SU-DHL-6 (cell line): ENCODE measurements around the gene GATAD2A.

Experiments used
- H2AFZ ChIP-seq: fragments of 200-600 bp; sonication (generic); 2 replicates; pipeline ENCODE4 v1.6.1; 2014; ENCODE audit warnings: low read depth, mild to moderate bottlenecking, moderate library complexity, mixed read lengths, antibody characterized with exemption, low read length; ENCODE audit not compliant: severe bottlenecking
- H3F3A ChIP-seq: fragments of 200-600 bp; shearing (Covaris generic); 2 replicates; pipeline ENCODE4 v1.6.0; 2016; ENCODE audit warnings: antibody characterized with exemption, mild to moderate bottlenecking; ENCODE audit not compliant: insufficient read depth
- H3K27ac ChIP-seq: fragments of 200-600 bp; sonication (generic); 2 replicates; pipeline ENCODE4 v1.5.1; 2016; ENCODE audit warnings: low read depth, mild to moderate bottlenecking, low read length, moderate library complexity, mixed read lengths
- H3K27me3 ChIP-seq: fragments of 200-600 bp; sonication (generic), shearing (Covaris generic); 2 replicates; pipeline ENCODE4 v1.6.0; 2014; ENCODE audit warnings: mild to moderate bottlenecking, low read length
- H3K36me3 ChIP-seq: fragments of 200-600 bp; sonication (generic); 2 replicates; pipeline ENCODE4 v1.6.1; 2014; ENCODE audit warnings: mild to moderate bottlenecking, low read length, mixed read lengths
- H3K4me2 ChIP-seq: fragments of 300-600, 200-600 bp; shearing (Covaris generic), sonication (generic); 2 replicates; pipeline ENCODE4 v1.6.0; 2014; ENCODE audit warnings: low read length, low read depth, mild to moderate bottlenecking; ENCODE audit not compliant: poor library complexity, severe bottlenecking
- H3K4me3 ChIP-seq: fragments of 200-600 bp; sonication (generic); 2 replicates; pipeline ENCODE4 v1.5.1; 2014; ENCODE audit warnings: antibody characterized with exemption, low read length, mild to moderate bottlenecking, mixed read lengths; ENCODE audit not compliant: insufficient read depth, poor library complexity, severe bottlenecking
- H3K79me2 ChIP-seq: fragments of 200-600 bp; sonication (generic); 2 replicates; pipeline ENCODE4 v1.6.1; 2014; ENCODE audit warnings: mild to moderate bottlenecking, low read length, moderate library complexity; ENCODE audit not compliant: insufficient read depth
- H3K9ac ChIP-seq: fragments of 200-600 bp; sonication (generic); 2 replicates; pipeline ENCODE4 v1.7.0; 2014; ENCODE audit warnings: mild to moderate bottlenecking, low read length
- H3K9me2 ChIP-seq: fragments of 200-600 bp; sonication (generic); replicated peaks from 2 replicates; pipeline ENCODE4 v1.6.1; 2014; ENCODE audit warnings: low read length; ENCODE audit not compliant: insufficient read depth
- H3K9me3 ChIP-seq: fragments of 200-600 bp; sonication (generic); 2 replicates; pipeline ENCODE4 v1.6.1; 2014; ENCODE audit warnings: low read length, mixed read lengths; ENCODE audit not compliant: insufficient read depth
- H4K20me1 ChIP-seq: fragments of 200-600 bp; sonication (generic); 2 replicates; pipeline ENCODE4 v1.6.1; 2014; ENCODE audit warnings: low read depth, mild to moderate bottlenecking, antibody characterized with exemption, low read length, moderate library complexity, mixed read lengths
- EZH2phosphoT487 ChIP-seq: fragments of 200-600 bp; sonication (generic), shearing (Covaris generic); conservative IDR thresholded peaks from 2 replicates; pipeline ENCODE4 v1.6.1; 2018; ENCODE audit warnings: mild to moderate bottlenecking, antibody characterized with exemption, low read length, moderate library complexity, mixed read lengths
- TF ChIP-seq, protein P1 (sequence below): fragments of 200-600 bp; sonication (generic); IDR thresholded peaks from one replicate; pipeline ENCODE4 v1.5.1; 2017; ENCODE audit warnings: antibody characterized with exemption, mild to moderate bottlenecking, low read length, moderate library complexity; ENCODE audit not compliant: insufficient read depth, poor library complexity, severe bottlenecking

The GATAD2A gene

DNA sequence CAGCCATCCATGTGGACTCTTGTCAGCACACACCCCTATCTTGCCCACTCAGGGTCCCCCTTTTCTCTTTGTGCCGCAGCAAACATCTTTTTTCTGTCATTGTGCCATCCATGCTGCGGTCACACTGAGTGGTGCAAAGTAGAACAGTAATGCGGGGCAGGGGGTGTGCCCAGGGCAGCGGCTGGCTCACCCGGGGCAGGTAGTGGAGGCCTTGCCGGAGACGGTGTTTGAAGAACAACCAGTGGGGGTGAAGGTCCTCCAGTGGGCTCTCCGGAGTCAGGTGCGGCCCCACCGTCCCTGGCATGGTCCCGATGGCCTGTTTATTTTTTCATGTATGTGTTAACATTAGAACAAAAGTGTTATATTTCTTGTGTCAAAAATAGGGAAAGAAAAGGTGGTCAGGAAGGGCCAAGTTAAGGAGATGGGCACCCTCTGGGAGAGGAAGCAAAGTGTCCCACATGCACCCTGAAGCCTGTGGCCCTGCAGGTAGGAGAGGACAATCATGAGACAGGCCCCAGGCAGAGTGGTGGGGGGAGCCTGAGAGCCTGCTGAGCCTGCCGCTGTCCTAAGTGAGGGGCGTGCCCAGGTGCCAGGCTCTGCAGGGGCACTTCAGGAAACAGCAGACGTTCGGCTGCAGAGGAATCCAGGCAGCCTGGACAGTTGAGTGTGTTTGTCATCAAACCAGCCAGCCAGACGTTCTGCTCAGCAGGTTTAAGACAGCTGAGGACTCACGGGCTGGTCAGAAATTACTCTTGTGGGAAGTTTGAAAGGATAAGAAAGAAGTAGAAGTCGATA, 97.5 kb downstream of the GATAD2A start:
- Histone ChIP-seq H4K20me1 (no peaks in the 10 kb centered on the region), H3K4me2 (no peak overlapping the region), H3K36me3 (peaks cover 6% of the 10 kb centered on the region), H3K27me3 (no peaks in the 10 kb centered on the region), H3K9ac (no peak overlapping the region), H3K4me3 (no peak overlapping the region), H3K27ac (no peak overlapping the region), H3K9me3 (no peaks in the 10 kb centered on the region), H2AFZ (no peak overlapping the region), H3K79me2 (no peaks in the 10 kb centered on the region), H3F3A (no peaks in the 10 kb centered on the region), H3K9me2 (no peaks in the 10 kb centered on the region)
- TF ChIP-seq, protein P1, sequence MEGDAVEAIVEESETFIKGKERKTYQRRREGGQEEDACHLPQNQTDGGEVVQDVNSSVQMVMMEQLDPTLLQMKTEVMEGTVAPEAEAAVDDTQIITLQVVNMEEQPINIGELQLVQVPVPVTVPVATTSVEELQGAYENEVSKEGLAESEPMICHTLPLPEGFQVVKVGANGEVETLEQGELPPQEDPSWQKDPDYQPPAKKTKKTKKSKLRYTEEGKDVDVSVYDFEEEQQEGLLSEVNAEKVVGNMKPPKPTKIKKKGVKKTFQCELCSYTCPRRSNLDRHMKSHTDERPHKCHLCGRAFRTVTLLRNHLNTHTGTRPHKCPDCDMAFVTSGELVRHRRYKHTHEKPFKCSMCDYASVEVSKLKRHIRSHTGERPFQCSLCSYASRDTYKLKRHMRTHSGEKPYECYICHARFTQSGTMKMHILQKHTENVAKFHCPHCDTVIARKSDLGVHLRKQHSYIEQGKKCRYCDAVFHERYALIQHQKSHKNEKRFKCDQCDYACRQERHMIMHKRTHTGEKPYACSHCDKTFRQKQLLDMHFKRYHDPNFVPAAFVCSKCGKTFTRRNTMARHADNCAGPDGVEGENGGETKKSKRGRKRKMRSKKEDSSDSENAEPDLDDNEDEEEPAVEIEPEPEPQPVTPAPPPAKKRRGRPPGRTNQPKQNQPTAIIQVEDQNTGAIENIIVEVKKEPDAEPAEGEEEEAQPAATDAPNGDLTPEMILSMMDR = no peak
- TF ChIP-seq EZH2phosphoT487 = no peak

DNA sequence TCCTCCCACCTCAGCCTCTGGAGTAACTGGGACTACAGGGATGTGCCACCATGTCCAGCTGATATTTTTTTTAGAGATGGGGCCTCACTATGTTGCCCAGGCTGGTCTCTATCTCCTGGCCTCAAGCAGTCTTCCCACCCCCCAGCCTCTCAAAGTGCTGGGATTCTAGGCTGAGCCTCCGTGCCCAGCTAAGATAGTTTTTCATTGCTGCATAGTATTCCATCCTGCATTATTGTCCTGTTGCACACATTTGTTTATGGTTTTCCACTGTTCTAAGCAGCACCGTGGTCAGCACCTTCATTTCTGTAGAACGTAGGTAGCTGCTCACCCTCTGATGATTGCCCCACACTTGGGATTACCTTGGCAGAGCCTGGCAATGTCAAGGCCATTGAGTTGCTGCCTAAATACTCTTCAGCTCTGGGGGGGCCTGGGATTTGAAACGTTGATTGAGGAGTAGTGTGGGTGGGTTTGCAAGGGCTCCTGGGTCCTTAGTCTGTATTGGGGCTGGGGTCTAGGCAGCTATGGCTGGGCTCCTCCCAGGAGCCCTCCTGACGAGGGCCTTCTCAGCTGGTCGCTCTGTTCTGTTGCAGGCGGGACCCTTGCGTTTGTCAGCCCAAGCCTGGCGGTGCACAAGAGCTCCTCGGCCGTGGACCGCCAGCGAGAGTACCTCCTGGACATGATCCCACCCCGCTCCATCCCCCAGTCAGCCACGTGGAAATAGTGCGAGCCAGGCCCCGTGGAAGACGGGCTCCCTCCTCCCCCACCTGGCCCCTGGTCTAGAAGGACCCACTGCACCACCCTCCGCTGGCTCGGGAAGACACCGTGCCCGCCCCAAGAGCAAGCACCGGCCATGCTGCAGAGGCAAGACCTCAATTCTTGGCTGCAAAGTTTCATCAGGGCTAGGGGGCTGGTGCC, 99.5 kb downstream of the GATAD2A start:
- Histone ChIP-seq H3F3A (0 out of 2 replicates have a peak, but pooled peaks cover 2% of the 10 kb centered on the region), H3K9ac (no peak overlapping the region), H3K27me3 (no peaks in the 10 kb centered on the region), H4K20me1 (no peaks in the 10 kb centered on the region), H3K4me3 (no peak overlapping the region), H3K9me3 (no peaks in the 10 kb centered on the region), H2AFZ (no peak overlapping the region), H3K36me3 (peaks cover 6% of the 10 kb centered on the region), H3K27ac (no peak overlapping the region), H3K9me2 (no peaks in the 10 kb centered on the region), H3K79me2 (no peaks in the 10 kb centered on the region), H3K4me2 (no peak overlapping the region)
- TF ChIP-seq, protein P1 = no peak
- no peak for TF ChIP-seq EZH2phosphoT487

DNA sequence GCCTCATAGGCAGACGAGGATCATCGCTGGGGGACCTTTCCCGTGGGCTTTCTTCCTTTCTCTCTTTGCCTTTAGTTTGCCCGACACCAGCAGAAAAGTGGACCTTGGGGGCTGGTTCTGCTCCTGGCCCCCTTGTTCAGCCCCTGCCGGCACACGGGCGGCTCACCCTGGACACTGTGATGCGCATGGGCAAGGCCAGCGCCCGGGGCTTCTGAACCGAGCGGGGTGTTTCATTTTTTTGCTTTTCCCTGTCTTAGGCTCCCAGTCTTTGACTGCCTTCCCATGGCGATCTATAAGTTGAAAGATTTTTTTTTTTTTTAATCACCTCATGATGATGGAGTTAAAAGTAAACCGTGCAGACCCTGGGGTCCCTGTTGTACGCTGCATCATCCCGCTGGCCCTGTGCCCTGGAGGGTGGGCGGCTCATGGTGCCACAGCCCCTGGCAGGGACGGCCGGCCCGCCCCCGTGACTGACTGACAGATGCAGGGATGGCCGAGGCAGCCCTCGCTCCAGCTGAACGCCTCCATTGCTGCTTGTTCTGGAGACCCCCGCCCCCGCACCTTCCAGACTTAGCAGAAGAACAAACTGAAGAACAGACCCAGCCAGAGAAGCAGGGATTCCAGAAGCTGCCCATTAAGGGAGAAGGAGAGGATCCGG, 100.3 kb downstream of the GATAD2A start:
- Histone ChIP-seq H3K27ac (no peak overlapping the region), H3K79me2 (no peaks in the 10 kb centered on the region), H3K36me3 (peaks cover 6% of the 10 kb centered on the region), H3K9me2 (no peaks in the 10 kb centered on the region), H3K9me3 (no peaks in the 10 kb centered on the region), H3K4me3 (no peak overlapping the region), H3K27me3 (no peaks in the 10 kb centered on the region), H2AFZ (no peak overlapping the region), H4K20me1 (no peaks in the 10 kb centered on the region), H3K4me2 (no peak overlapping the region), H3F3A (0 out of 2 replicates have a peak, but pooled peaks cover 2% of the 10 kb centered on the region), H3K9ac (no peak overlapping the region)
- no peak for TF ChIP-seq EZH2phosphoT487
- TF ChIP-seq, protein P1 = no peak
